GM21723 (cell line): ENCODE measurements around the gene STARD13.

Experiments
- ATAC-seq: cut with Tn5 transposase; IDR thresholded peaks from one replicate; pipeline ENCODE4 v1.9.1; 2021; ENCODE audit warnings: mild to moderate bottlenecking, moderate library complexity; ENCODE audit not compliant: unreplicated experiment

Gene STARD13

GRCh38 chr13:33232883-33233282 is 52.7 kb downstream of the STARD13 start:
- no peak for ATAC-seq

GRCh38 chr13:33231339-33231738 is 54.2 kb downstream of the STARD13 start:
- no peak for ATAC-seq

GRCh38 chr13:33230178-33230881 is 55.2 kb downstream of the STARD13 start:
- no peak for ATAC-seq

- ATAC-seq, result no peak
Observed at GRCh38 chr13:33229446-33230177, 55.9 kb downstream of the STARD13 start.

GRCh38 chr13:33228648-33229445 is 56.7 kb downstream of the STARD13 start:
- peak; percentile 71 for ATAC-seq

- ATAC-seq, result no peak
Observed at GRCh38 chr13:33227927-33228647, 57.5 kb downstream of the STARD13 start.

GRCh38 chr13:33224686-33225085 is 60.9 kb downstream of the STARD13 start:
- no peak for ATAC-seq

GRCh38 chr13:33224191-33224590 is 61.4 kb downstream of the STARD13 start:
- no peak for ATAC-seq

GRCh38 chr13:33219926-33220325 is 65.6 kb downstream of the STARD13 start:
- ATAC-seq, result no peak

- ATAC-seq, result no peak
Observed at GRCh38 chr13:33218426-33218825, 67.1 kb downstream of the STARD13 start.

- ATAC-seq, result no peak
Observed at GRCh38 chr13:33218020-33218419, 67.5 kb downstream of the STARD13 start.

GRCh38 chr13:33217256-33217655 is 68.3 kb downstream of the STARD13 start:
- ATAC-seq, result no peak

- no peak for ATAC-seq
Observed at GRCh38 chr13:33213797-33214196, 71.8 kb downstream of the STARD13 start.

GRCh38 chr13:33213024-33213768 is 72.4 kb downstream of the STARD13 start:
- ATAC-seq, result no peak

GRCh38 chr13:33212396-33212795 is 73.2 kb downstream of the STARD13 start:
- ATAC-seq, result no peak

- ATAC-seq, result no peak
Observed at GRCh38 chr13:33210090-33210489, 75.5 kb downstream of the STARD13 start.

- no peak for ATAC-seq
Observed at GRCh38 chr13:33208290-33209220, 77.0 kb downstream of the STARD13 start.

GRCh38 chr13:33207615-33207961 is 78.0 kb downstream of the STARD13 start:
- no peak for ATAC-seq

- no peak for ATAC-seq
Observed at GRCh38 chr13:33206945-33207614, 78.5 kb downstream of the STARD13 start.
